Measurements from ENCODE around the gene MAP1S.
A peak's percentile ranks its signal among the peaks of the same experiment; 100 is the strongest.

MAP1S gene

GRCh38 chr19:17685451-17686022 is 33.7 kb upstream of the MAP1S start:
- Histone ChIP-seq H3K36me3 (ENCODE audit: control insufficient read depth in 4 of 4, insufficient read depth in 4 of 4, low read length in 3 of 4) (no peaks in the 10 kb centered on the region), H3K4me3 (ENCODE audit: control insufficient read depth in 1 of 7, extremely low read depth in 1 of 7, insufficient read depth in 4 of 7, low read depth in 2 of 7, low read length in 6 of 7) (no peak overlapping the region), H3K27me3 (replicated peaks in 2 of 5; ENCODE audit: control insufficient read depth in 4 of 5, insufficient read depth in 5 of 5, low read length in 4 of 5) (peaks cover 0 to 89% (median 30%) of the 10 kb centered on the region in 5 experiments), H3K4me1 (ENCODE audit: control extremely low read depth in 1 of 4, control insufficient read depth in 4 of 4, insufficient read depth in 4 of 4, low read length in 3 of 4) (peaks cover 0 to 14% (median 5%) of the 10 kb centered on the region in 4 experiments), H3K9me3 (ENCODE audit: control extremely low read depth in 1 of 5, control insufficient read depth in 4 of 5, insufficient read depth in 2 of 5, low read depth in 1 of 5, low read length in 4 of 5) (peaks cover 0 to 2% (median 0%) of the 10 kb centered on the region in 5 experiments), H3K27ac (ENCODE audit: insufficient read depth in 1 of 2, low read depth in 1 of 2, low read length in 2 of 2, poor library complexity in 1 of 2, severe bottlenecking in 2 of 2) (no peak overlapping the region)
- DNase-seq = no peak
- ChIA-PET POLR2A (no interaction called here), CTCF (no interaction called here)
- 74% methylated on average over 12 of the region's 15 CpGs for WGBS (ENCODE audit: insufficient coverage)

DNA sequence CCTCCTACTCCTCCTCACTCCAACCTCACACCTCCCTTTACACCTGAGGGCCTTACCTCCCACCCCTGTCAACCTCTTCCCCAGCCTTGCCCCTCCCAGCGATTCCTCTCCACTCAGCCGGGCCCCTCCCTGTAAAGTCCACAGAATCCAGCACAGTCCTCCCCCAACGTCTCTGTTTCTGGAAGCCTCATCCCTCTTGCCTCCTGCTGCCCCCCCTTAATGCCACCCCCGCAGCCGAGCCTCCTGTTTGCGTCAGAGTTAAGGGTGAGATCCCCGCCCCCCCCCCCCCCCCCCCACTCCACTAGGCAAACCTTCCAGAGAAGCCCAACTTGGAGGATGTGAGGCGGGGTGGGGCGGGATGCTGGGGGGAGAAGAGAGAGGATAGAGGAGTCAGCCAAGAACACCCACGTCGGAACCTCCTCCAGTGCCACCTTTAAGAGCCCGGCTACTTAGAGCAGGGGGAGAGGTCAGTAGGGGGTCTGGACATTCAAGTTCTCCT is 33.2 kb upstream of the MAP1S start:
- ChIA-PET CTCF (no interaction called here), POLR2A (no interaction called here)
- peaks cover 0 to 83% (median 30%) of the 10 kb centered on the region in 5 experiments for H3K27me3 ChIP-seq (replicated peaks in 2 of 5; ENCODE audit: control insufficient read depth in 4 of 5, insufficient read depth in 5 of 5, low read length in 4 of 5)
- H3K36me3 ChIP-seq (ENCODE audit: control insufficient read depth in 4 of 4, insufficient read depth in 4 of 4, low read length in 3 of 4) = no peaks in the 10 kb centered on the region
- no peak for DNase-seq
- peaks cover 0 to 13% (median 4%) of the 10 kb centered on the region in 4 experiments for H3K4me1 ChIP-seq (ENCODE audit: control extremely low read depth in 1 of 4, control insufficient read depth in 4 of 4, insufficient read depth in 4 of 4, low read length in 3 of 4)
- WGBS (ENCODE audit: insufficient coverage) = 0% methylated on average over 1 of the region's 12 CpGs
- H3K9me3 ChIP-seq (ENCODE audit: control extremely low read depth in 1 of 5, control insufficient read depth in 4 of 5, insufficient read depth in 2 of 5, low read depth in 1 of 5, low read length in 4 of 5) = peaks cover 0 to 2% (median 0%) of the 10 kb centered on the region in 5 experiments
- H3K4me3 ChIP-seq (ENCODE audit: control insufficient read depth in 1 of 7, extremely low read depth in 1 of 7, insufficient read depth in 4 of 7, low read depth in 2 of 7, low read length in 6 of 7) = no peak overlapping the region
- H3K27ac ChIP-seq (ENCODE audit: insufficient read depth in 1 of 2, low read depth in 1 of 2, low read length in 2 of 2, poor library complexity in 1 of 2, severe bottlenecking in 2 of 2) = no peak overlapping the region

DNA sequence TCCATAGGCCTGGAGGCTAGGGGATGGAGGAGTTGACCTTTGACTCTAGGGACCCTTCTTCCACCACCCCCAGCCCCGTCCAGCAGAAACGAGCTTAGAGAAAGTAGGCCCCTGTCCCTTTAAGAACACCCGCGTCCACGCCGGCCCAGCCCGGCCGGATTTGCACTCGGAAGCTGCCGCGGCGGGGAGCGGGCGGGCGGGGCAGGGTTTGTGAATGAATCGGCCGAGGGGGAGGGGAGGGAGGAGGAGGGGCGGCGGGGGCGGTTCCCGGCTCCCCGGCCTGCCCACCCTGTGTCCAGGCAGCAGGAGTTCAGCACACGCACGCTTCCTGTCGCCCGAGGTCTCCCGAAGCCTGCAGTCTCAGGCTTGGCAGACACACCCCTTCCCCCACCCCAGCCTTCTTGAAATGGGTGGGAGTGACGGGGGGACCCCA is 32.7 kb upstream of the MAP1S start:
- POLR2A ChIA-PET = no interaction called here
- peaks cover 0 to 78% (median 27%) of the 10 kb centered on the region in 5 experiments for H3K27me3 ChIP-seq (replicated peaks in 2 of 5; ENCODE audit: control insufficient read depth in 4 of 5, insufficient read depth in 5 of 5, low read length in 4 of 5)
- peaks cover 0 to 13% (median 4%) of the 10 kb centered on the region in 4 experiments for H3K4me1 ChIP-seq (ENCODE audit: control extremely low read depth in 1 of 4, control insufficient read depth in 4 of 4, insufficient read depth in 4 of 4, low read length in 3 of 4)
- CTCF ChIA-PET = no interaction called here
- H3K4me3 ChIP-seq (ENCODE audit: control insufficient read depth in 1 of 7, extremely low read depth in 1 of 7, insufficient read depth in 4 of 7, low read depth in 2 of 7, low read length in 6 of 7) = no peak overlapping the region
- H3K36me3 ChIP-seq (ENCODE audit: control insufficient read depth in 4 of 4, insufficient read depth in 4 of 4, low read length in 3 of 4) = no peaks in the 10 kb centered on the region
- WGBS (ENCODE audit: insufficient coverage) = 0% methylated on average over 9 of the region's 28 CpGs
- no peaks in the 10 kb centered on the region for H3K9me3 ChIP-seq (ENCODE audit: control extremely low read depth in 1 of 5, control insufficient read depth in 4 of 5, insufficient read depth in 2 of 5, low read depth in 1 of 5, low read length in 4 of 5)
- H3K27ac ChIP-seq (ENCODE audit: insufficient read depth in 1 of 2, low read depth in 1 of 2, low read length in 2 of 2, poor library complexity in 1 of 2, severe bottlenecking in 2 of 2) = no peak overlapping the region
- no peak for DNase-seq

DNA sequence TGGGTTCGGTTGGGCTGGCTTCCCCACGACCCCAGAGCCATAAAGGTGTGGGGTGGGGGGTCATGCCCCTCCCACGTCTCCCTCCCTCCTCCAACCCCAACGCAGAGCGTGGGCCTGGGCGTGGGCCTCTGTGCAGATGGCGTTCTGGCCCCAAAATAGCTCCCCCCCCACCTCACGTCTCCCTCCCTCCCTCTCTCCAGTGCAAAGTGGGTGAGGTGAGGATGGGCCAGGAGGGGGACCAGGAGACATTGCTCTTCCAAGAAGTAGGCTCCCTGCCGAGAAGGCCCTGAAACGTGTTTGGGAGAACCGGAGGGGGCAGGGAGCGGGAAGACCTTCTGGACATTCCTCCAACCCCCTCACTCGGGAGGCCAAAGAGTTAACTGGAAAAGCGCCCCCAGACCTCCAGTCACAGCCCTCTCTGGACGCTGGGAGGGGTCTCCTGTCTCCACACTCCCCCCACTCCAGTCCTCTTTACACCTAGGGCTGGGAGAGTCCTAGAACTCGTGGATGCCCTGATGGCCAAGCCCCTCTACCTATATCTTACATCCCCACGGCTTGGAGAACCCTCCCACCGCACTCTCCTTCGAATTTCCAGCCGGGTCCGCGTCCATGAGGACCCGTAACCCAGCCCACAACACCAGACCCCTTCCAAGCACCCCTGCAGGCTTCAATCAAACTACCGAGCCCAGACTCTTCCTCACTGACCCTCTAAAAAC is 32.0 kb upstream of the MAP1S start:
- Histone ChIP-seq H3K27ac (ENCODE audit: insufficient read depth in 1 of 2, low read depth in 1 of 2, low read length in 2 of 2, poor library complexity in 1 of 2, severe bottlenecking in 2 of 2) (no peak overlapping the region), H3K36me3 (ENCODE audit: control insufficient read depth in 4 of 4, insufficient read depth in 4 of 4, low read length in 3 of 4) (no peaks in the 10 kb centered on the region), H3K4me1 (ENCODE audit: control extremely low read depth in 1 of 4, control insufficient read depth in 4 of 4, insufficient read depth in 4 of 4, low read length in 3 of 4) (peaks cover 0 to 13% (median 4%) of the 10 kb centered on the region in 4 experiments), H3K27me3 (replicated peaks in 2 of 5; ENCODE audit: control insufficient read depth in 4 of 5, insufficient read depth in 5 of 5, low read length in 4 of 5) (peaks cover 0 to 75% (median 25%) of the 10 kb centered on the region in 5 experiments), H3K4me3 (ENCODE audit: control insufficient read depth in 1 of 7, extremely low read depth in 1 of 7, insufficient read depth in 4 of 7, low read depth in 2 of 7, low read length in 6 of 7) (no peak overlapping the region), H3K9me3 (ENCODE audit: control extremely low read depth in 1 of 5, control insufficient read depth in 4 of 5, insufficient read depth in 2 of 5, low read depth in 1 of 5, low read length in 4 of 5) (no peaks in the 10 kb centered on the region)
- POLR2A ChIA-PET = no interaction called here
- CTCF ChIA-PET = no interaction called here
- WGBS (ENCODE audit: insufficient coverage) = 2% methylated on average over 11 of the region's 24 CpGs
- DNase-seq = no peak

DNA sequence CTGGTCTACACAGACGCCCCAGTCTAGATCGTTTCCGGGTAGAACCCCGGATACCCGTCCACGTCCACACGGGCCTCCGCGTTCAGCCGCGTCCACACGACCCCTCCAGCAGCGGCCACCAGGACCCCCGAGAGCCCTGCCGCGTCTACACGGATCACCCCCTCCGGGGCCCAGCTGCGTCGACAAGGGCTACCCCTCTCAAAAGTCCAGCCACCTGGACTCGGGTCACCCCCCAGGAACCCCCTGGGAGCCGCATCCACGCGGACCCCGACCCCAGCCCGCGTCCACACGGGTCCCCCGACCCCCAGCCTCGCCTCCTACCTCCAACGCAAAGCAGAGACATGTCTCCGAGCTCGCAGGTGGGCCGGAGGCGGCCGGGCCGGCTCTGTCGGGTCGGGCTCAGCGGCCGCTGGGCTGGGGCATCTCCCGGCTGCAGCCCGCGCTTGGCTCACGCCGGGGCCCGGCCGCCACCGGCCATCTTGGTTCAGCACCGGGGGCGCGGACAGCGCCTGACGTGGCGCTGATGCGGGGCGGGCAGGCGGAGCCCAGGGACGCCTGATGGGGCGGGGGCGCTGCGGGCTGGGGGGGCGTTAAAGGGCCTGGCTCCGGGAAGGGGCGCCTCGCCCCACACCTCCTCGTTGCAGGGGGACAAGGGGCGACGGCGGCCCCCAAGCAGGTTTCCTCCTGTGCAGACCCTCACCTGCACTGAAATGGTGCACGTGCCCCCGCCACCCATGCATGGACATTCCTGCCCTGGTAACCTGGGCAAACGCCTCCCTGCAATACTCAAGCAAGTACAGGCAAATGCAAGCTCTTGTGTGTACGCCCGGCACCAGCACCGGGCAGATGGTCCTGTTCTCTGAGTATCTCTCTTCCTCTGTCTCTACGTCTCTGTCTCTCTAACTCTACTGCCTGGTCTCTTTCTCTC is 31.2 kb upstream of the MAP1S start, which contains the start of gene UNC13A:
UNC13A (minus strand) TSS at position 498 of the 928 bp plus-strand sequence; CDS start at position 343, 155 bp downstream.
- H3K9me3 ChIP-seq (ENCODE audit: control extremely low read depth in 1 of 5, control insufficient read depth in 4 of 5, insufficient read depth in 2 of 5, low read depth in 1 of 5, low read length in 4 of 5) = no peaks in the 10 kb centered on the region
- peak within 1 kb of the TSS in 1 of 7 experiments; percentile 33 for H3K4me3 ChIP-seq (ENCODE audit: control insufficient read depth in 1 of 7, extremely low read depth in 1 of 7, insufficient read depth in 4 of 7, low read depth in 2 of 7, low read length in 6 of 7)
- no peak within 1 kb of the TSS for H3K27ac ChIP-seq (ENCODE audit: insufficient read depth in 1 of 2, low read depth in 1 of 2, low read length in 2 of 2, poor library complexity in 1 of 2, severe bottlenecking in 2 of 2)
- H3K36me3 ChIP-seq (ENCODE audit: control insufficient read depth in 4 of 4, insufficient read depth in 4 of 4, low read length in 3 of 4) = no peaks in the 10 kb centered on the region
- peaks cover 0 to 13% (median 4%) of the 10 kb centered on the region in 4 experiments for H3K4me1 ChIP-seq (ENCODE audit: control extremely low read depth in 1 of 4, control insufficient read depth in 4 of 4, insufficient read depth in 4 of 4, low read length in 3 of 4)
- ChIA-PET POLR2A (no interaction called here), CTCF (interaction anchor here (0.6 kb wide), 1 partner anchor 28 kb away, joined by 3 read pairs; no protein-coding TSS in a partner anchor)
- H3K27me3 ChIP-seq (replicated peaks in 2 of 5; ENCODE audit: control insufficient read depth in 4 of 5, insufficient read depth in 5 of 5, low read length in 4 of 5) = peaks cover 0 to 67% (median 22%) of the 10 kb centered on the region in 5 experiments
- WGBS (ENCODE audit: insufficient coverage) = 1% methylated on average over 49 of the region's 77 CpGs
- peak; percentile 35 to 75 (median 75) for DNase-seq

DNA sequence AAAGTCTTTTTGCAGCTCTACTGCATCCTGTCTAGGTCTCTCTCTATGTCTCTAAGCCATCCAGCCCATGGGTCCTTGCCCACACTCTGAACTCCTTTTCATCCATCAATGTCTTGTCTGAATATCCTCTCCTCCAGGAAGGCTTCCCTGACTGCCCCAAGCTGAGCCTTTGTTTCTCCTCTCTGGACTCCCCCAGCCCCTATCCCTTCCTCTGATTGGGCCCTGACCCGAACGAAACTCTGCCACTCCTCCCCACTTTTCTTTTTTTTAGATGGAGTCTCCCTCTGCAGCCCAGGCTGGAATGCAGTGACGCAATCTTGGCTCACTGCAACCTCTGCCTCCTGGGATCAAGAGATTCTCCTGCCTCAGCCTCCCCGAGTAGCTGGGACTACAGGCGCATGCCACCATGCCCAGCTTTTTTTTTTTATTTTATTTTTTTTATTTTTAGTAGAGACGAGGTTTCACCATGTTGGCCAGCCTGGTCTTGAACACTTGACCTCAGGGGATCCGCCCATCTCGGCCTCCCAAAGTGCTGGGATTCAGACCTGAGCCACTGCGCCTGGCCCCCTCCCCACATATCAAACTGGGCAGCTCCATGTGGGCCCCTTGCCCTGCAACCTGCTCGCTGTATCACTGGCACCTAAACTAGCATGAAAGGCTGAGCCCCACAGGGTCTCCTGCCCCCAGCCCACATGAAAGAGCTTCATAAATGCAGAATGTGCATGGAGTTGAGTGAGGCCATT is 30.3 kb upstream of the MAP1S start:
- no peak for DNase-seq
- no peak overlapping the region for H3K27ac ChIP-seq (ENCODE audit: insufficient read depth in 1 of 2, low read depth in 1 of 2, low read length in 2 of 2, poor library complexity in 1 of 2, severe bottlenecking in 2 of 2)
- peaks cover 0 to 59% (median 22%) of the 10 kb centered on the region in 5 experiments for H3K27me3 ChIP-seq (replicated peaks in 2 of 5; ENCODE audit: control insufficient read depth in 4 of 5, insufficient read depth in 5 of 5, low read length in 4 of 5)
- H3K4me3 ChIP-seq (ENCODE audit: control insufficient read depth in 1 of 7, extremely low read depth in 1 of 7, insufficient read depth in 4 of 7, low read depth in 2 of 7, low read length in 6 of 7) = no peak overlapping the region
- POLR2A ChIA-PET = interaction anchor here (0.5 to 0.6 kb wide), 2 partner anchors 113 to 165 kb away, joined by 3 read pairs; no protein-coding TSS in a partner anchor
- peaks cover 0 to 13% (median 4%) of the 10 kb centered on the region in 4 experiments for H3K4me1 ChIP-seq (ENCODE audit: control extremely low read depth in 1 of 4, control insufficient read depth in 4 of 4, insufficient read depth in 4 of 4, low read length in 3 of 4)
- 59% methylated on average over 7 of the region's 10 CpGs for WGBS (ENCODE audit: insufficient coverage)
- H3K36me3 ChIP-seq (ENCODE audit: control insufficient read depth in 4 of 4, insufficient read depth in 4 of 4, low read length in 3 of 4) = no peaks in the 10 kb centered on the region
- no peaks in the 10 kb centered on the region for H3K9me3 ChIP-seq (ENCODE audit: control extremely low read depth in 1 of 5, control insufficient read depth in 4 of 5, insufficient read depth in 2 of 5, low read depth in 1 of 5, low read length in 4 of 5)
- CTCF ChIA-PET = interaction anchor here (0.6 to 1.2 kb wide), 2 partner anchors 9 to 29 kb away, joined by 3 to 4 read pairs; no protein-coding TSS in a partner anchor

All from common myeloid progenitor, CD34-positive (primary cell).